ENCODE measurements around the gene BPIFB2.
A peak's percentile ranks its signal among the peaks of the same experiment; 100 is the strongest.

Gene BPIFB2

DNA sequence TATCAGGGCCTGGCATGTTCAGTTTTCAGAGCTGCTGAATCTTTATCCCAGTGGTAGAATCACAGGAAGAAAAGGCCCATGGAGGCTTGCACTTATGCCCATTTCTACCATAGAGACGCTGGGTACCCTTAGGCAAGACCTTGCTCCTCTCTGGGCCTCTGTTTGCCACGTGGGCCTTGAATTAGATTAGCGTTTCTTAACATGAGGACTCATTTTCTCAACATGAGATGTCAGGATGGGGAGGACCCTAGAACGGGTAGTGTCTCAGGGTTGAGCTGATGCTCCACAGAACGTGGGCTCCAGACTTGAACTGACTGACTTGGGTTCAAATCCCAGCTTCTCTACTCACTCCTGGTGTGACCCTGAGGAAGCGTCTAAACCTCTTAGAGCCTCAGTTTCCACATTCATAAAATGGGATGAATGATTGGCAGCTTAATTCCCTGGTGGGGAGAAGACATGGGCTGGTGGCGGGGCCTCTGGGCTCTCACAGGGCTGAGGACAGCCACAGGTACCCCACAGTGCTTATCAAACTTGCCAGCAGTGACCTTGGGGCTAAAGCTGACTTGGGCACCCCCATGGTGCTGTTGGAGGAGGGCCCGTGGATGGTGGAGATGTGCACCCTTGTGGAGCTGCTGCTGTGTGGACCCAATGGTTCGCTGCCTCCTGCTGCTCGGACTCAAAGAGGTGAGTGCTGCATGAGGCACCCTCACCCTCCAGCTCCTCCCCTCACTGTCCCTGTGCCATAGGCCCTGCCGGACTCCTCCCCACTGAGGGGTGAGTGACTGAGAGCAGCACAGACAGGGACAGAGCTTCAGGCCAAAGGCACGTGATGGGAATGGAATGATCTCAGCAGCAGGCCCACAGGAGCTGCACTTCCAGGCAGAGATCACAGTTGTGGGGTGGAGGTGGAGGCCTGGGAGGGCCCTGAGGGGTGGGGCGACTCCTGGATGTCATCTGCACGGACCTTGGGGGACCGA, 31.5 kb upstream of the BPIFB2 start:
- CTCF ChIA-PET, result interaction anchor here (0.7 to 1.3 kb wide), 3 partner anchors 9 to 30 kb away, joined by 3 read pairs; no protein-coding TSS in a partner anchor
- Mint-ChIP-seq H3K4me3 (no peak overlapping the region), H3K27me3 (no peaks in the 10 kb centered on the region), H3K9me3 (peaks cover 32% of the 10 kb centered on the region), H3K36me3 (peaks cover 23% of the 10 kb centered on the region), H3K4me1 (peaks cover 13% of the 10 kb centered on the region), H3K27ac (peak overlapping the region; percentile 80)
- DNase-seq, result no peak

DNA sequence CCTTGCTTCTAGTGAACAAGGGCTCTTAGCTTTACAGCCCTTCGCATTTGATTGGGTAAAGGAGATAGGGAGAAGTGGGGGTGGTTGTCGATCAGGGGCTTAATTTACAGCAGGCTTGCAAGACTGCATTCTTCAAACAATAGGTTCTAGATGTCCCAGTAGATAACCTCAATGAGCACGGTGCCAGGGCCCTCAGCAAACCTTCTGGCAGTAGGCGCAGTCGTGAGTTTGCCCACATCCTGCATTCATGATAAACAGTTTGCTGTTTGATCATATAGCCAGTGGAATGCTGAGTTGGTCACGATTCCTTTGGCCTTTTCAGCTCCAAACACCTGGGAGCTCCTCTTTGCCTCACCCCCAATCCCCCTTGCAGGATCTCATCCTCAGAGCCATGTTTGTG, 30.8 kb upstream of the BPIFB2 start:
- Mint-ChIP-seq H3K9me3 (peaks cover 32% of the 10 kb centered on the region), H3K36me3 (peaks cover 23% of the 10 kb centered on the region), H3K4me3 (no peak overlapping the region), H3K27ac (peak overlapping the region; percentile 80), H3K27me3 (no peaks in the 10 kb centered on the region), H3K4me1 (peaks cover 13% of the 10 kb centered on the region)
- DNase-seq, result no peak
- CTCF ChIA-PET, result interaction anchor here (0.5 to 1.3 kb wide), 3 partner anchors 9 to 587 kb away, joined by 3 read pairs; no protein-coding TSS in a partner anchor

GRCh38 chr20:32977281-32978008, 30.1 kb upstream of the BPIFB2 start:
- Mint-ChIP-seq H3K9me3 (peaks cover 32% of the 10 kb centered on the region), H3K4me3 (no peak overlapping the region), H3K27ac (no peak overlapping the region), H3K4me1 (peaks cover 13% of the 10 kb centered on the region), H3K27me3 (no peaks in the 10 kb centered on the region), H3K36me3 (peaks cover 23% of the 10 kb centered on the region)
- CTCF ChIA-PET, result interaction anchor here (1.3 kb wide), 1 partner anchor 8 kb away, joined by 3 read pairs; no protein-coding TSS in a partner anchor
- DNase-seq, result no peak

GRCh38 chr20:32978009-32978335, 29.5 kb upstream of the BPIFB2 start:
- CTCF ChIA-PET, result no interaction called here

GRCh38 chr20:32979201-32979998, 28.1 kb upstream of the BPIFB2 start:
- Mint-ChIP-seq H3K36me3 (peaks cover 20% of the 10 kb centered on the region), H3K4me3 (no peak overlapping the region), H3K9me3 (peaks cover 32% of the 10 kb centered on the region), H3K4me1 (peaks cover 13% of the 10 kb centered on the region), H3K27me3 (no peaks in the 10 kb centered on the region), H3K27ac (peak overlapping the region; percentile 37)
- CTCF ChIA-PET, result no interaction called here
- DNase-seq, result no peak

More at GRCh38 chr20:32978009-32978335, 29.5 kb upstream of the BPIFB2 start:
- no peak for DNase-seq
- Mint-ChIP-seq H3K4me1 (peaks cover 13% of the 10 kb centered on the region), H3K27ac (no peak overlapping the region), H3K9me3 (peaks cover 32% of the 10 kb centered on the region), H3K4me3 (no peak overlapping the region), H3K36me3 (peaks cover 21% of the 10 kb centered on the region), H3K27me3 (no peaks in the 10 kb centered on the region)

- no peak for DNase-seq
- Mint-ChIP-seq H3K27ac (no peak overlapping the region), H3K4me3 (no peak overlapping the region), H3K27me3 (no peaks in the 10 kb centered on the region), H3K4me1 (peaks cover 13% of the 10 kb centered on the region), H3K36me3 (peaks cover 14% of the 10 kb centered on the region), H3K9me3 (peaks cover 26% of the 10 kb centered on the region)
- CTCF ChIA-PET, result interaction anchor here (1.0 kb wide), 1 partner anchor 24 kb away, joined by 5 read pairs; the partner anchor contains the start of gene SUN5
Observed at GRCh38 chr20:32980131-32980941, 27.2 kb upstream of the BPIFB2 start.

DNA sequence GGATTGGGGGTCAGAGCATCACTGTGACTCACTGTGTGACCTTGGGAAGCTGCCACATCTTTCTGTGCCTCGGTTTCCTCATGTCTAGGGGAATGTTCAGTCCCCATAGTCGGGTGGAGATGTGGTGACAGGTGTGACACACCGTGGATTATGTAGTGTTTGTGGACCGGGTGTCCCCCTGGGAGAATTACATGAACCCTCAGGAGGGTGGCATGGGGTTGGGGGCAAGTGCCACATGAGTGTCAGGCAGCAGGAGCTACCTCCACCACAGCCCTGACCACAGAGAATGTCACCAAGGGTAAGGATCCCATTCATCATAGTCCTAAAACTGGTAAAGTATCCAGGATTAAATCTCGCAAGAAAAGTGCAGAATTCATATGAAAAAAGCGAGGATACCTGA, 26.5 kb upstream of the BPIFB2 start:
- Mint-ChIP-seq H3K9me3 (peaks cover 22% of the 10 kb centered on the region), H3K4me1 (peaks cover 13% of the 10 kb centered on the region), H3K36me3 (peaks cover 11% of the 10 kb centered on the region), H3K27me3 (no peaks in the 10 kb centered on the region), H3K27ac (no peak overlapping the region), H3K4me3 (no peak overlapping the region)
- CTCF ChIA-PET, result interaction anchor here (1.0 kb wide), 1 partner anchor 23 kb away, joined by 5 read pairs; the partner anchor contains the start of gene SUN5
- no peak for DNase-seq

GRCh38 chr20:32982617-32983458, 24.7 kb upstream of the BPIFB2 start:
- no peak for DNase-seq
- CTCF ChIA-PET, result no interaction called here
- no peaks in the 10 kb centered on the region for H3K27me3 Mint-ChIP-seq
- H3K36me3 Mint-ChIP-seq, result peaks cover 2% of the 10 kb centered on the region
- no peak overlapping the region for H3K27ac Mint-ChIP-seq
- no peak overlapping the region for H3K4me3 Mint-ChIP-seq
- peaks cover 3% of the 10 kb centered on the region for H3K9me3 Mint-ChIP-seq
- H3K4me1 Mint-ChIP-seq, result no peaks in the 10 kb centered on the region

GRCh38 chr20:32983459-32984112, 23.9 kb upstream of the BPIFB2 start:
- Mint-ChIP-seq H3K4me1 (no peaks in the 10 kb centered on the region), H3K9me3 (no peaks in the 10 kb centered on the region), H3K27ac (no peak overlapping the region), H3K36me3 (no peaks in the 10 kb centered on the region), H3K27me3 (no peaks in the 10 kb centered on the region), H3K4me3 (no peak overlapping the region)
- DNase-seq, result peak; percentile 15
- CTCF ChIA-PET, result interaction anchor here (2.6 kb wide), 1 partner anchor 82 kb away, joined by 6 read pairs; no protein-coding TSS in a partner anchor

- Mint-ChIP-seq H3K27me3 (no peaks in the 10 kb centered on the region), H3K27ac (no peak overlapping the region), H3K4me1 (no peaks in the 10 kb centered on the region), H3K4me3 (no peak overlapping the region), H3K36me3 (no peaks in the 10 kb centered on the region), H3K9me3 (no peaks in the 10 kb centered on the region)
- CTCF ChIA-PET, result interaction anchor here (2.6 kb wide), 1 partner anchor 83 kb away, joined by 6 read pairs; no protein-coding TSS in a partner anchor
- DNase-seq, result peak; percentile 11
Observed at GRCh38 chr20:32984196-32984595, 23.3 kb upstream of the BPIFB2 start.

DNA sequence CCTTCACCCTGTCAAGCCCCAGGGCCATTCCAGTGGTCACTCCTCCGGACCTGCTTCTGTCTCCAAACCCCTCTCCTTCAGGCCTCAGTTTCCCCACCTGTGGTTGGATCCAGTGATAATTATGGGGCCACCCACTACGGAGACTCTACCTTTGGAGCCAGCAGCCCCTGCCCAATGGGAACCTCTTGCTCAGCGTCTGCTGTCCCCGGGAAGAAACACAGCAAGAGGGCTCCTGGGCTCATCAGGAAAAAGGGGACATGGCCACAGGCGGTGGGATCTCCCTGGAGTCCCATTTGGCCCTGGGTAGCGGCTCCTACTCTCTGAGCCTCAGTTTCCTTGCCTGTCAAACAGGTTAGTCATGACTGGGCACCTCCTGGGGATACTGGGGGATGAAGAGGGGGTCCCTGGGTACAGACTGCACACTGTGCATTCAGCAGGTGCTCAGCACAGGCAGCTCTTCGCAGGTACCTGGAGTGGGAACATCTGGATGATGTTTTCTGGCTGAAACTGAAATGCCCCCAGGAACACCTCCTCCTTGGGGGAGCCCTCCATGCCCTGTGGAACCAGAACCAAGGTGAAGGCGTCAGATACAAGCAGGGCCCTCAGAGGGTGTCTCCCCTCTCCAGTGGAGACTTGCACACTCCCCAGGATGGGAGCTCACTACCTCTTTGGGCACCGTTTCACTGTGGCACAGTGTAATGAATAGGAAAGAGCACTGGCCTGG, 22.7 kb upstream of the BPIFB2 start:
- no peak overlapping the region for H3K4me3 Mint-ChIP-seq
- no peaks in the 10 kb centered on the region for H3K36me3 Mint-ChIP-seq
- no peaks in the 10 kb centered on the region for H3K27me3 Mint-ChIP-seq
- H3K9me3 Mint-ChIP-seq, result no peaks in the 10 kb centered on the region
- no peak overlapping the region for H3K27ac Mint-ChIP-seq
- H3K4me1 Mint-ChIP-seq, result no peaks in the 10 kb centered on the region
- CTCF ChIA-PET, result interaction anchor here (1.3 to 2.6 kb wide), 2 partner anchors 8 to 83 kb away, joined by 3 to 6 read pairs; no protein-coding TSS in a partner anchor
- DNase-seq, result peak; percentile 18
